IPS DF 19.7 (cell line): ENCODE data around the gene TUBA8.
"Not testable (repeated sequence)": the region's sequence is repeated elsewhere in the genome, so short reads cannot be mapped to it uniquely, and the experiment has no call there.

Experiments
- DNase-seq: peaks from one replicate; pipeline ENCODE4 v3.0.0-alpha.2; 2013; ENCODE audit warnings: low read depth, low spot score

Gene TUBA8

GRCh38 chr22:18172776-18173175 is 62.2 kb downstream of the TUBA8 start:
- not testable (repeated sequence) for DNase-seq

DNA sequence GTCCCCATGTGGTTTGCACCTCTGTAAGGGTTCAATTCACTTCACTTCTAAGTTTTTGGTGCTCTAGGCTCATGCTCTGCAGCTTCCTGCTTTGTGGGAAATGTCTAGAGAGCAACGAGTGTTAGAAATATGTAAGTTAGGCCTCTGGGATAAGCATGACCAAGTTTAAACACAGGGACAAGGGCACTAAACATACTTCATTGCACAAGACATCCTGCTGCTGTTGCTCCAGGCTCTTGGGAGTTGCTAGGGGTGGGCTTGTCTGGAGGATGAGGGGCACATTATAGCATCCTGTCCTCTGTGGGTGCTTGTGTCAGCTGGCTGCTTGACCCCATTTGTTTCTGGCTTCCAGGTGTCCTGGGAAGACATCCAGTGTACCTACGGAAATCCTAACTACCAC is 62.8 kb downstream of the TUBA8 start:
- DNase-seq = not testable (repeated sequence)
